NCI-H1105 (cell line): ENCODE data around the gene RPS3.
"Not testable (repeated sequence)": the region's sequence is repeated elsewhere in the genome, so short reads cannot be mapped to it uniquely, and the experiment has no call there.

Experiments
- DNase-seq: peaks from one replicate; lab custom pipeline; 2025; lab: John Stamatoyannopoulos, UW

The RPS3 gene

DNA sequence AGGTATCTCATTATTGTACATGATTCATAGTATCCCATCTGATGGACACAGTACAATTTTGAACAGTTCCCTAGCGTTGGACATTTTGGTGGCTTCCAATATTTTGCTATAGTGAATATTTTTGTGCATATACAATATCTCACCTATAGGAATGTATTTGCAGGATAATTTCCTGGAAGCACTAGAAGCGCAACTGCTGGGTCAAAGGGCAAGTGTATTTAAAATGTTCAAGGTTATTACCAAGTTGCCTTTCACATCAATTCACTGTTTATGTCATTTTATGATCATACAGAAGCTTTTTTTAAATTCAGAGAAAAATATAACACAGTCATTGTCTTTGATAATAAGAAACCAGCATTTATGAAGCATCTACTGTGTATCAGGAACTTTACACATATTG, 19.1 kb upstream of the RPS3 start:
- DNase-seq = no peak

DNA sequence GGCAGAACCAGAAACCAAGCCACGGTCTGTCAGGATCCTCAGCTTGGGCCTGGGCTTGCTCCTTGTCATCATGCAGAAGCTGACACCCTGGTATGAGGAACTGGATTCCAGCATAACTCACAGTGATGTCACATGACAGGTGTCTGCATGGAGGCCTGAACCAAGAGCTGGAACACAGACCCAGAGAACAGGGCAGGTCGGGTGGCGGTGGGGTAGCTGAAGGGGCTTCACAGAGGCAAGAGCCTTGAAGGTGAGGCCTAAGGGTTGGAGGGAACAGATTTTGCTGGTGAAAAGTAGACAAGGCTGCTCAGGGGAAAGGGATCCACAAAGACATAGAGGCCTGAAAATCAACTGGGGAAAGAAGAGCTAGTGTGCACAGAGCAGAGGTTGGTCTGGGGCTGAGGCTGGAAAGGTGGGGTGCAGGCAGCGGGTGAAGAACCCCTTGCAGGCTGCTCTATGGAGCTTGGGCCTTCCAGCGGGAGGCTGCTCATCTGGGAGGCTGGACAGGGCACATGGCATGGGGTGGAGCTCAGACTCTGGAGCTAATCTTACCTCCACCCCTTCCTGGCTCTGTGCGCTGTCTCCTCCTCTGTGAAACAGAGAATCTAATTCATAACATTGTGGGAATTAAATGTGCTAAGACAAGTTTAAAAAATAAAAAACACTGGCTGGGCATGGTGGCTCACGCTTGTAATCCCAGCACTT, 18.4 kb upstream of the RPS3 start:
- no peak for DNase-seq

DNA sequence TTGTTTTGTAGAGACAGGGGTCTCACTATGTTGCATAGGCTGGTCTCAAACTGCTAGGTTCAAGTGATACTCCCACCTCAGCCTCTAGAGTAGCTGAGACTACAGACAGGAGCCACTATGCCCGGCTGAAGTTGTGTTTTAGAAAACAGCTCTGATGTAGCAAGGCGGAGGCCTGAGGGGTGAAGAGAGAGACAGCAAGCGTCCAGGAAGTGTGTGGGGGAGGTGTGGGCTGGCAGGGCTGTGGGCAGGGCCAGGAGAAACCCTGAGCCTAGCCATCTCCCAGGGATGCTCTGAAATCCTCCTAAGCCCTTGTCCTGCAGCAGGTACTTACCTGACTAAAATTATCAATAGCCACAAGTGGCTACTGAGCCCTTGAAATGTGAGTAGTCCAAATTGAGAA, 16.1 kb upstream of the RPS3 start:
- no peak for DNase-seq

DNA sequence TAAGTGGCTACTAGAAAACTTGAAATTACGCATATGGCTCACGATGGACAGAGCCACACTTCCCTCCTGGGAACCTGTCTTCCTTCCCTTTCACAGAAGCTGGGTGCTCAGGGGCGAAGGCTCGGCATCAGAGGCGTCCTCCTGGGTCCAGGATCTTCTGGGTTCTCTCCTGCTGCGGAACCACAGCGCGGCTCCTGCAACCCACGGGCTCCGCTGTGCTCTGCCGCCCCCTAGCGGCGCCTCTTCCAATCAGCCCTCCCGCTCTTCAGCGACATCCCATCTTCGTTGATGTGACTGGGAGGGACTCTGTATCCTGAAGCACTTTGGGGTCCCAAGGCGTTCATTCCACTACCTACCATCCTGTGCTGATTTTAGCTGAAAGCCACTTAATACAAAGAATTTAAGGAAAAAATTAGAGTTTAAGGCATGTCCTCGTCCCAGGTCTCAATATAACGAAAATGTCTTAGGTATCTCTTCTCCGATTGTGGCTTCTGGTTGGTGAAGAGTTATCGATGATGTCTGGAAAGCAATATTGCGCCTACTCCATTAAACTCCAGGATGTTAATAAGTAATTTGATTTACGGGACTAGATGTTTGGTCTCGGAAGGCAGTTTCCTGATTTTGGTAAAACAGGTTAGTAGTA, 14.8 kb upstream of the RPS3 start:
- peak; percentile 54 for DNase-seq

DNA sequence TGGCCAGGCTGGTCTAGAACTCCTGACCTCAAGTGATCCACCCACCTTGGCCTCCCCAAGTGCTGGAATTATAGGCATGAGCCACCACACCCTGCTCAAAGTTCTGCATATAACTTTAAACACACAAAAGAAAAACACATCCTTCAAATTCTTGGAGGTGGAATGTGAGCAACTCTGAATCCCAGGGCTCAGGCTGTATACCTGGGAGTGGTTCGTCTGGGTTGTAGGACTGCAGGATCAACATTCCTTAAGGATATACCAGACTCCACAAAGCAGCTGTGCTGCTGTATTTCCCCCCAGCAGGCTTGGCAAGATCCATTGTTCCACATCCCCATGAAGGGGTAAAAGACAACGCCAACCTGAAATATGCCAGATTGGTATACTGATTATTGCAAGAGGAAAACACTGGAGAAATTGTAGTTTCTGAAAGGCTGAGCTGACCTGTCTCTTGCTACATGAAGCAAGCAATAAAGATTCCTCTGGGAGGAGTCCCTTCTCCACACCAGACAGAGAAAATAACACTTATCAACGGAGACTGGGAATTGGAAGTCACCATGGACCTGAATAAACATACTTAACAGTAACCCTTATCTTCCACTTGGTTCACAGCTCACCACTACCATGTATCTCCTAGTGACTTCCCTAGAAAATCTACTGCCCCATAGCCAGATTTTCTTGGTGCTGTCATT, 12.2 kb upstream of the RPS3 start:
- no peak for DNase-seq

DNA sequence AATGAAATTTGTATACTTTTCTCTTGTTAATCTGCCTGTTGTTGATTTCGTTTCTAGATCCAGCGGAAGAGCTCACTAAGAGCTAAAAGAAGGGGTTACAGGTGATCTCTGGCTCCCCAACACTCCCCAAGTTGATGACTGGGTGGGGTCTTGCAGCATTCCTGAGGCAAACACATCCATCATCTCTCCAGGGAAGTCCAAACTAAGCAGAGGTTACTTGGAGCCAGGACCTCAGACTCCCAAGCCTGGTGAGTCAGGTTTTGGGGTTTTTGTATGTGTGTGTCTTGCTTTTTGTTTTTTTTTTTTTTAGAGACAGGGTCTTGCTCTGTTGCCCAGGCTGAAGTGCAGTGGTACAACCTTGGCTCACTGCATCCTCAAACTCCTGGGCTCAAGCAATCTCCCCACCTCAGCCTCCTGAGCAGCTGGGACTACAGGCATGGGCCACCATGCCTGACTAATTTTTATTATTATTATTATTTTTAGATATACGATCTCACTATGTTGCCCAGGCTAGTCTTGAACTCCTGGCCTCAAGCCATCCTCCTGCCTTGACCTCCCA, 11.5 kb upstream of the RPS3 start:
- DNase-seq = no peak

DNA sequence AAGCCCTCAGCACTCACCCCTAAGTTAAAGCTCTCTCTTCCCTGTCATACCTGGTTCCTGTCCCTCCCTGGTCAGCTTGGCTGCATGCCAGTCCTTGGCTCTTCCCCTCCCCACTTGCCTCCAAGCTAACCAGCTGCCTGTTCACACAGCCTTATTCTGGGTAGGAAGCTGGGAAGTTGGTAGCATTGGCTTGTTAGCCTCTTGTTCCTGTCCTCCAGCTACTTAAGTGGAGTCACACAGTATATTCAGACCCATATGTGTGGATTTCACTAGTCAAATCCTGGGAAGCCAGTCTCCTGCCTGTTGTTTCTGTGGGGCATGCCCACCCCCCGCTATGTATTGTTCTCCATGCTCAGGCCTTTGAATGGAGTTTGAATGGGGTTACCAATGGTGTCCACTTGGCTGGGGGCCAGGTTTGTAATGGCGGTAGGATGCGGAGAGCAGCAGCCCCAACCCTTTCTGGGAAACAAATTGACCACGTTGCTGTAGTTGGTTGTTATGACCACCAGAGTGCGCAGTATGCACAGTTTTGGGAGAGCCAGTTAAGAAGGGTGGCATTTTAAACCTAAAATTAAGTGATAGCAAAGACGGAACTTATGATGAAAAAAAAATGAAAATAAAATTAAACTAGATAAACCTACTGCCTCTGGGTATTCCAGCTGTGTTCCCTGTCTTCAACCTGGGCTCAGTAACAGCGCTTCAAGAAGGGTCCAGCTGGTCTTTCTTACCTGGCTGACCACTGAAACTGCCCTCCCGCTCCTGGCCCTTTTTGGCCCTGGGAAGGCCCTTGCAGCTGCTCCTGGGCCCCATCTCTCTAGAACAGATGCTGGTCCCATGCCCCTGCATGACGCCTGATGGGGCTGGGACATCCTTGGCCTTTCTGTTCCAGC, 10.7 kb upstream of the RPS3 start:
- peak; percentile 85 for DNase-seq

DNA sequence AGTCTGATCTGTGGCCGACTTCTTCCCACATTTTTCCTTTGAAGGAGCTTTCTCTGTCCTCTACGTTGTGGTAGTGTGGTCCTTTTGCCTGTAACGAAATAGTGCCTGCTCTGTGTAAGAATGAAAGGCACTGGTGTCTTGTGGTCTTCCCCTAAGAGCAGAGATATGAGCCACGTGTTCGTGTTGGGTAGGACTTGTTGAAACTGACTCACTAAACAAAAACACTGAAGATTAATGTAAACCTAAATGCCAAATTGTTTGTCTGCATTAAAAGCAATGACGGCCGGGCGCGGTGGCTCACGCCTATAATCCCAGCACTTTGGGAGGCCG, 10.1 kb upstream of the RPS3 start:
- no peak for DNase-seq

DNA sequence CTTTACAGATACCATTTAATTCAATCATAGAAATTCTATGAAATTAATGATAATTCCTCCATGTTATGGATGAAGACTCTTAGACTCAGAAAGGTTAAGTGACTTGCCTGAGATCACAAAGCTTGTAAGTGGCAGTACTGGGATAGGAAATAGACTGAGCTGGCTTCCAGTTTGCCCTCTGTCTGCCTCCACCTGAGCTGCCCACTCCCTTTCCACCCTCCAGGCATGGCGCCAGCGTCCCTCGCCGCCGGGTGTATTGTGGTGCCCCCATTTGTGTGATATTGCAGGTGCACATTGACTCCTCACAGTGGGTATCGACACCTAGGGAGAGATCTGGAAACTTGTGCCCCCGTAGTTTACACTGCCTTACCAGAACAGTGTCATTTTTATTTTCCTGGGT, 9.4 kb upstream of the RPS3 start:
- no peak for DNase-seq

DNA sequence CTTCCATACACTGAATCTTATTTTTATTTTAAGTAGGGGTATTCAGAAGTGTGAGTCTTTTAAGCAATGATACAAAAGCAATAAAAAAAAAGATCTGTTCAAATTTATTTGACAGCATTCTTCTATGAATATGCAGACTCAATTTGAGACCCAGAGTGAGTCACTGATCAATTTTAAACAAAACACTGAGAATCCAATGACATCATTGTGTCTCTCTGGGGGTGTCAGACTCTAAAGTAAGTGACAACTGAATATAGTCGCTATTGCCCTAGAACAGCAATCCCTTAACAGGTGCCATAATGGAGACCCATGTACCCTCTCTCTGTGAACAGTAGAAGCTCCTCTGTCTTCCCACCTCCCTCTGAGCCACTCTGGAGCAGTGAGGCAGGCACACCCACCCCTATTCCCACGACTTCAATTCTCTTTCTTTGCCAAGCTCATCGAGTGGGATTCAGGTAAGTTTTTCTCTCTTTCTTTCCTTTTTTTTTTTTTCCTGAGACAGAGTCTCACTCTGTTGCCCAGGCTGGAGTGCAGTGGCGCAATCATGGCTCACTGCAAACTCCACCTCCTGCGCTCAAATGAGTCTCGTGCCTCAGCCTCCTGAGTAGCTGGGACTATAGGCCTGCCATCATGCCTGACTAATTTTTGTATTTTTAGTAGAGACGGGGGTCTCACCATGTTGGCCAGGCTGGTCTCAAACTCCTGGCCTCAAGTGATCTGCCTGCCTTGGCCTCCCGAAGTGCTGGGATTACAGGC, 5.1 kb upstream of the RPS3 start:
- DNase-seq = no peak

DNA sequence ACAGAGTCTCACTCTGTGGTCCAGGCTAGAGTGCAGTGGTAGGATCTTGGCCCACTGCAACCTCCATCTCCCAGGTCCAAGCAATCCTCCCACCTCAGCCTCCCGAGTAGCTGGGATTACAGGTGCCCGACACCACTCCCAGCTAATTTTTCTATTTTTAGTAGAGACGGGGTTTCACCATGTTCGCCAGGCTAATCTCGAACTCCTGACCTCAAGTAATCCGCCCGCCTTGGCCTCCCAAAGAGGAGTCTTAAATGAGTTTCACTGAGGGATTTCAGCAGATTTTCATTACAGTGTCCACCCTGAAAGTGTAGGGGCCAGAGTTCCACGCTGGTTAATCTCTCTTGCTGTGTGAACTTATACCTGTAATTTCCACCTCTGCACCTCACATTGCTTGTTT, 412 bp upstream of the RPS3 start:
- DNase-seq = no peak

DNA sequence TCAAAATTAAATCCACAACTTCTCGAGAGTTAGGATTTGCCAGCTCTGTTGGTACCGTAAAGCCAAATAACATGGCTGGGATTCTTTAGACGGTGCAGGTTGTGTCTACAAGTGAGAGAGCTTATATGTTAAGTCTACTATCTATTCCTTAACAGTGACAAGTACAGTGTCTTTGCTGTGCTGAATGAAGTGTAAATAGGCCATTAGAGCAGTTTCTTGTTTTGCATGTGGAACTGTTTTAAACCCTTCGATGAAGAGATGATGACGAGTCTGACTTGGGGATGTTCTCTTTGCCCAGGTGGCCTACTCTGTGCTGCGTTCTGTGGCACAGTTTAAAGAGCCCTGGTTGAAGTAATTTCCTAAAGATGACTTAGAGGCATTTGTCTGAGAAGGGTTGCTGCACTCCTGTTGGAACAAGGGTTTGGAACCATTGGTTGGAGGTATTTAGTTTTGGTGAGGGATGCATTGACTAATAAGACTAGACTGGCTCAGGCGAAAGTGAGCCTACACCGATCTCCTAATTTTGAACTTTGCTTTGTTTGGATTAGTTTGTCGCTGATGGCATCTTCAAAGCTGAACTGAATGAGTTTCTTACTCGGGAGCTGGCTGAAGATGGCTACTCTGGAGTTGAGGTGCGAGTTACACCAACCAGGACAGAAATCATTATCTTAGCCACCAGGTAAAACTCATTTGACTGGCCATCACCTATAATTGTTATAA, 988 bp downstream of the RPS3 start:
- no peak for DNase-seq

DNA sequence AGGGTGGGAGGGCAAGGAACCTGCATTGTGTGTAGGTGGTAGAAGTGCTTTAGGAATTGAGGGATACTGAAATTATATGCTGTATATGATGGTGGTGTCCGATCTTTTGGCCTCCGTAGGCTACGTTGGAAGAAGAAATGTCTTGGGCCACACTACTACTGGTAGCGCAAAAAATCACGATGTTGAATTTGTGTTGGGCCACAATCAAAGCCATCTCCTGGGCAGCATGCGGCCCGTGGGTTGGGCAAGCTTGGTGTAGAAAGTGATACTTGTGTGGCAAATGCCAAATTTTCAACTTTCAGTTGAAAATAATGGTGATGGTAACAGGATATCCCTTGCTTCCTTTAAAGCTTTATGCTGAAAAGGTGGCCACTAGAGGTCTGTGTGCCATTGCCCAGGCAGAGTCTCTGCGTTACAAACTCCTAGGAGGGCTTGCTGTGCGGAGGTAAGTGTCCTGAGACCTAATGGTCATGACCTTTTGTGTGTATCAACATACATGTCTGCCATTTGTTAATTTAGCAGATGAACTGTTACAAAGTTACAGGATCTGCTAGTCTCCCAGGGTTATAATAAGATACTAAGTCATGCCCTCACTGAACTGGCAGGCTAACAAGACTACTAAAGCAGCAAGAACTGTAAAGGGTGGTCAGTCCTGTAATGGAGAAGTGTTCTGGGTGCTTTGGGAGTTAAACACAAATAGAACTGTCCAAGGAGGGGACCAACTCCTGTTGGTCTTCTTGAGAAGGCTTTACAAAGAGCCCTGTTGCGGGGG, 2.9 kb downstream of the RPS3 start:
- DNase-seq = no peak

DNA sequence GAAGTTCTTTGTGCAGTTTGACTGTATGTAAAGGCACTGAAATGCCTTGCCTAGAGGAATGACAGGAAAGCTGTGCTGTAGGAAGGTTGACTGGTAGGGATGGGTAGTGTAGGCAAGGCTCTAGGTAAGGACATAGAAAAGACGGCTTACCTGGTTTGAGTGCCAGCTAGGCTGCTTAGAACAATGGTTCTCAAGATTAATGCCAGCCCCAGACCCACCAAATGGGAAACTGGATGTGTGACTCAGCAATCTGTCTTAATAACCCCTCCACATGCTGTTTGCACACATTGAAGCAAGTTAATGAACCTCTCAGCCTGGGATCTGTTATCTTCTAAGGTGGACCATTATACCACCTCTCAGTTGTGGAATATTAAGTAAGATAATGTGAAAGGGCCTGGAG, 3.7 kb downstream of the RPS3 start:
- DNase-seq = no peak

DNA sequence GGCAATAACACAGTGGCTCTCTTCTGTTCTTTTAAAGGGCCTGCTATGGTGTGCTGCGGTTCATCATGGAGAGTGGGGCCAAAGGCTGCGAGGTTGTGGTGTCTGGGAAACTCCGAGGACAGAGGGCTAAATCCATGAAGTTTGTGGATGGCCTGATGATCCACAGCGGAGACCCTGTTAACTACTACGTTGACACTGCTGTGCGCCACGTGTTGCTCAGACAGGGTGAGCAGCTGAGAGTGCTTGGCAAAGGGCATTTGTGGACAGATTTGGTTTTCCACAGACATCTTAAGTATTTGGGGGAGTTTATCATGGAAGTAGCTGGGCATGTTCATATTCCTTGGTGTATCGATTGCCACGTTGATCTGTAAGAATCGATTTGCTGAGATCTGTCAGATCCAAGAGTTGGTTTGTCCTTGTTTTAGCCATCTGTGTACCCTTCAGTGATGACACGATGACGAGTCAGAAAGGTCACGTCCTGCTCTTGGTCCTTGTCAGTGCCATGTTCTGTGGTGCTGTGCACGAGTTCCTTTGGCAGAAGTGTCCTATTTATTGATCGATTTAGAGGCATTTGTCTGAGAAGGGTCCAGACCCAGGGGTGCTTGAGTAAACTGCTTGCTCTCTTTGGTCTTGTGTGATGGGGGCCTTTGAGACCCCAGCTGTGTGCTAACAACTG, 4.8 kb downstream of the RPS3 start:
- DNase-seq = no peak

DNA sequence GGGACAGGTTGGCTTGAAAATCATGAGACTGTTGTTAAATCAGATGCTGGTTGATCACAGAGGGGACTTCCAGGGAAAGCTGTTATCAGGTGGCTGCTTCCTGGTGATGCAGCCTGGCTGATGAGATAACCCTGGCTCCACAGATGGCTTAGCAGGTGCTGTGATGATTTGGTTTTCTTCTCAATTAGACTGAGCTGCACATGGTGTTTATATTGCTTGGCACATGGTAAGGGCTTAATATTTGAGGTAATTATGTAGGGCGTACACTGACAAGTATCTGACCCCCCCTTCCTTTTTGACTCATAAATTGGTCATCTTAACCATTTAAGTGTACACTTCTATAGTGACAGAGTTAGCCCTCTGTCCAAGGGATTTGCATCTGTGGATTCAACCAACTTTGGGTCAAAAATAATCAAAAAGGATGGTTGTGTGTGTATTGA, 7.0 kb downstream of the RPS3 start:
- DNase-seq = no peak

DNA sequence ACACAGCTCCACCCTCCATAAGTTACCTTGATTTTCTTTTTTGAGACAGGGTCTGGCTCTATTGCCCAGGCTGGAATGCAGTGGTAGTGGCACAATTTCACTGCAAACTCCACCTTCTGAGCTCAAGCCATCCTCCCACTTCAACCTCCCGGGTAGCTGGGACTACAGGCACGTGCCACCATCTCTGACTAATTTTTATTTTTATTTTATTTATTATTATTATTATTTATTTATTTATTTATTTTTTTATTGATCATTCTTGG, 9.6 kb downstream of the RPS3 start:
- DNase-seq = no peak

DNA sequence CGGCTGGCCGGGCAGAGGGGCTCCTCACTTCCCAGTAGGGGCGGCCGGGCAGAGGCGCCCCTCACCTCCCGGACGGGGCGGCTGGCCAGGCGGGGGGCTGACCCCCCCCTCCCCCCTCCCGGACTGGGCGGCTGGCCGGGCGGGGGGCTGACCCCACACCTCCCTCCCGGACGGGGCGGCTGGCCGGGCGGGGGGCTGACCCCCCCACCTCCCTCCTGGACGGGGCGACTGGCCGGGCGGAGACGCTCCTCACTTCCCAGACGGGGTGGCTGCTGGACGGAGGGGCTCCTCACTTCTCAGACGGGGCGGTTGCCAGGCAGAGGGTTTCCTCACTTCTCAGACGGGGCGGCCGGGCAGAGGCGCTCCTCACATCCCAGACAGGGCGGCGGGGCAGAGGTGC, 10.7 kb downstream of the RPS3 start:
- DNase-seq = not testable (repeated sequence)

DNA sequence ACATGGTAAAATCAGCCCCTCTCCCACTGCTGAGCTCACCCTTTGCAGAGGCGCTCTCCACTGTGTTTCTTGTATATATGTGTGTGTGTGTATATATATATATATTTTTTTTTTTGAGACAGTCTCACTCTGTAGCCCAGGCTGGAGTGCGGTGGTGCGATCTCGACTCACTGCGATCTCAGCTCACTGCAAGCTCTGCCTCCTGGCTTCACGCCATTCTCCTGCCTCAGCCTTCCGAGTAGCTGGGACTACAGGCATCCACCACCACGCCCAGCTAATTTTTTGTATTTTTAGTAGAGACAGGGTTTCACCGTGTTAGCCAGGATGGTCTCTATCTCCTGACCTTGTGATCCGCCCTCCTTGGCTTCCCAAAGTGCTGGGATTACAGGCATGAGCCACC, 13.8 kb downstream of the RPS3 start:
- DNase-seq = not testable (repeated sequence)

DNA sequence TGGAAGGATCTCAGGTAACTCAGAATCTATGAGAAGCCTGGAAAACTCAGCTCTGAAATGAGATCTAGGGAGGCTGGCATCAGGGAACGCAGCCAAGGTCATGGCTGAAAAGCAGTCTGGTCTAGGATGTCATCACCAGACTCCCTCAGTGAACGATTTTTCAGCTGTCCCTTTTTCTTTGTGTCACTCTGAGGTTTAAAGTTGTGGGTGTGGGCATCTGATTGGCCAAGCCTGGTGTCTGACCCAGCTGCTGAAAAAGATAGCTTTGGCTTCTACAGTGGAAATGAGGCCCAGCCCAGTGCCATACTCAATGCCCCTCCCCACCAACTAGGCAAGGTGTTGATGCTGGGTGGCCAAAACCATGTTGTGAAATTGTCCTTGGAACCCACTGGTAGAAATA, 14.5 kb downstream of the RPS3 start:
- no peak for DNase-seq
